ENCODE measurements around the gene RAD51B. TPM values are rescaled to one million over a fixed set of nuclear protein-coding genes. Genes with fewer than 3 reads are reported as not detected.

The RAD51B gene
- total RNA-seq, 1 experiment from 2014 or later = 8.5 TPM

DNA sequence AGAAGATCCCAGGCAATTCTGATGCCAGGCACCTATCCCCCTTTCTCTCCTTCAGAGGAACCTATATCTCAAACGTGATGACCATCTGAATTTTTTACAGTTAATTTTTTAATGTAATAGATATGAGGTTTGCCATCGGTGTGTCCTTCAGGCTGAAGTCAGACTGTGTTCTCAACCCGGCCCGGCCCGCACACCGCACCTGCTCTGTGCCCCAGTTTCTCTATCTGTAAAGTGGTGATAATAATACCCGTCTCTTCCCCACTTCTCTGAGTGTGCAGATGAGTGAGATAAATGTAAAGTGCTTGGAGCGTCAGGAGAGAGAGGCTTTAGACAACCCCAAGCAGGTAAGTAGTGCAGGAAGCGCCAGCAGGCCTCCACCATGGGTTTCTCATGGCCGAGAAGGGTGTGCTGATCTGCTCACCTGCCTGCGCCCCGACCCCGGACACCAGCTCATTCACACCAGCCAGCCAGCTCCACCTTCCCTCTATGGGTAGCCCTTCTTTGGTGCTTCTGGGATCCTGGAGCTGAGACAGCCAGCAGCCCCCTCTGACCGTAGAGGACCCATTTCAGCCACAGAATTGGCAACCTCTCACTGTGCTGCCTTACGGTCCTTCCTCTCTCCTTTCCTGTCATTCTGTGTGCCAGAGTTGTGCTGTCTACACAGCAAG lies 893.3 kb downstream of the RAD51B start:
- BruUV-seq (replicated peaks) = no TSS peak
- no peak for DNase-seq (ENCODE audit: low read depth, low spot score)
- ChIA-PET CTCF (no interaction called here), POLR2A (no interaction called here)
- Histone ChIP-seq H3K4me1 (ENCODE audit: control insufficient read depth, insufficient read depth, low read length) (no peaks in the 10 kb centered on the region), H3K27me3 (ENCODE audit: control insufficient read depth, insufficient read depth, low read length) (no peaks in the 10 kb centered on the region), H3K36me3 (ENCODE audit: control insufficient read depth, insufficient read depth, low read length) (no peaks in the 10 kb centered on the region), H3K27ac (ENCODE audit: low read length) (no peak overlapping the region), H3K4me3 (ENCODE audit: low read depth in 2 of 2, low read length in 2 of 2) (no peak overlapping the region), H3K9me3 (ENCODE audit: control insufficient read depth, insufficient read depth, low read depth, low read length) (no peaks in the 10 kb centered on the region)
- no peak for ATAC-seq
- TF ChIP-seq CTCF (IDR thresholded peaks at IDR 0.05) = no peak
- no peak for TF ChIP-seq POLR2AphosphoS5 (IDR thresholded peaks at IDR 0.05; ENCODE audit: low read depth, low read length)
- TF ChIP-seq REST (IDR thresholded peaks at IDR 0.05; ENCODE audit: insufficient read depth in 1 of 2, low read depth in 2 of 2, low read length in 1 of 2) = no peak
- no peak for TF ChIP-seq TCF7L2 (IDR thresholded peaks at IDR 0.05; ENCODE audit: low read depth, low read length)
- TF ChIP-seq SIN3A (IDR thresholded peaks at IDR 0.05; ENCODE audit: borderline replicate concordance, insufficient read depth, low read depth, low read length) = no peak
- in situ Hi-C loops (cut with HindIII; ENCODE audit: low pct_unique_long_range_greater_than_20kb, low sequenced_read_pairs) = no loop called here
- intact Hi-C loops (cut with micrococcal nuclease; ENCODE audit: unreplicated experiment) = no loop called here

GRCh38 chr14:68713782-68714181 lies 894.2 kb downstream of the RAD51B start:
- in situ Hi-C loops (cut with HindIII; ENCODE audit: low pct_unique_long_range_greater_than_20kb, low sequenced_read_pairs) = no loop called here
- CTCF ChIA-PET = no interaction called here

More at GRCh38 chr14:68713782-68714181, 894.2 kb downstream of the RAD51B start:
- ATAC-seq (no peak), DNase-seq (ENCODE audit: low read depth, low spot score) (no peak)
- Histone ChIP-seq H3K36me3 (ENCODE audit: control insufficient read depth, insufficient read depth, low read length) (no peaks in the 10 kb centered on the region), H3K4me3 (ENCODE audit: low read depth in 2 of 2, low read length in 2 of 2) (no peak overlapping the region), H3K27me3 (ENCODE audit: control insufficient read depth, insufficient read depth, low read length) (no peaks in the 10 kb centered on the region), H3K9me3 (ENCODE audit: control insufficient read depth, insufficient read depth, low read depth, low read length) (no peaks in the 10 kb centered on the region), H3K4me1 (ENCODE audit: control insufficient read depth, insufficient read depth, low read length) (no peaks in the 10 kb centered on the region), H3K27ac (ENCODE audit: low read length) (no peak overlapping the region)
- intact Hi-C loops (cut with micrococcal nuclease; ENCODE audit: unreplicated experiment) = no loop called here
- POLR2A ChIA-PET = no interaction called here
- TF ChIP-seq CTCF (IDR thresholded peaks at IDR 0.05) (no peak), REST (IDR thresholded peaks at IDR 0.05; ENCODE audit: insufficient read depth in 1 of 2, low read depth in 2 of 2, low read length in 1 of 2) (no peak), SIN3A (IDR thresholded peaks at IDR 0.05; ENCODE audit: borderline replicate concordance, insufficient read depth, low read depth, low read length) (no peak), TCF7L2 (IDR thresholded peaks at IDR 0.05; ENCODE audit: low read depth, low read length) (no peak), POLR2AphosphoS5 (IDR thresholded peaks at IDR 0.05; ENCODE audit: low read depth, low read length) (no peak)
- BruUV-seq (replicated peaks) = no TSS peak
